ENCODE measurements around the gene TBC1D22A. TPM values are rescaled to one million over a fixed set of nuclear protein-coding genes. Genes with fewer than 3 reads are reported as not detected.

The TBC1D22A gene
- total RNA-seq, 1 experiment from 2014 or later = 14.3 TPM

DNA sequence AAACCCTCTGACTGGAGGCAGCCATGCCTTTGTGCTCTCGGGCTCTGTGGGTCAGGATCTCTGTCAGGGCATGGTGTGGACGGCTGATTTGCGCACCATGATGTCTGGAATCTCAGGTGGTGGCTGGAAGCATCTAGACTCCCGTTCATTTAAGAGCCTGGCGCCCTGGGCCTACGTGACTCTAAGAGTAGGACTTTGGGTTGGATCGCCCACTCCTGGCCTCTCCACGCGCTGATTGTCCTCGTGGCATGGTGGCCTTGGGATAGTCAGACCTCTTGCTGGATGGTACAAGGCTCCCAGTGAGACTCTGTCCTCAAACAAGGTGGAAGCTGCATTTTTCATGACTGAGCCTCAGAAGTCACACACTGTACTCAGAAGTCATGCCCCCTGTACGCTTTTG lies 224.3 kb downstream of the TBC1D22A start:
- Histone ChIP-seq H3K9me3 (ENCODE audit: low read length) (no peaks in the 10 kb centered on the region), H3K4me3 (ENCODE audit: low read length) (no peak overlapping the region), H3K27ac (ENCODE audit: low read length) (no peak overlapping the region), H3K9ac (ENCODE audit: low read length) (no peak overlapping the region), H3K36me3 (ENCODE audit: low read depth, low read length) (no peaks in the 10 kb centered on the region), H3K27me3 (ENCODE audit: low read length) (no peaks in the 10 kb centered on the region), H4K20me1 (ENCODE audit: low read length) (no peaks in the 10 kb centered on the region), H3K79me2 (ENCODE audit: low read length) (no peaks in the 10 kb centered on the region), H3K9me2 (replicated peaks; ENCODE audit: low read length) (no peaks in the 10 kb centered on the region), H3K4me1 (ENCODE audit: insufficient read depth, low read length) (peaks cover 16% of the 10 kb centered on the region), H3F3A (ENCODE audit: low read length, unreplicated experiment) (no peaks in the 10 kb centered on the region), H2AFZ (ENCODE audit: low read length) (no peak overlapping the region), H3K4me2 (ENCODE audit: low read length) (no peak overlapping the region)
- TF ChIP-seq EZH2phosphoT487 (IDR thresholded peaks at IDR 0.05; ENCODE audit: borderline replicate concordance, low read length) (no peak), EZH2 (IDR thresholded peaks at IDR 0.05; ENCODE audit: low read length, unreplicated experiment) (no peak)
- TF ChIP-seq, protein P1, sequence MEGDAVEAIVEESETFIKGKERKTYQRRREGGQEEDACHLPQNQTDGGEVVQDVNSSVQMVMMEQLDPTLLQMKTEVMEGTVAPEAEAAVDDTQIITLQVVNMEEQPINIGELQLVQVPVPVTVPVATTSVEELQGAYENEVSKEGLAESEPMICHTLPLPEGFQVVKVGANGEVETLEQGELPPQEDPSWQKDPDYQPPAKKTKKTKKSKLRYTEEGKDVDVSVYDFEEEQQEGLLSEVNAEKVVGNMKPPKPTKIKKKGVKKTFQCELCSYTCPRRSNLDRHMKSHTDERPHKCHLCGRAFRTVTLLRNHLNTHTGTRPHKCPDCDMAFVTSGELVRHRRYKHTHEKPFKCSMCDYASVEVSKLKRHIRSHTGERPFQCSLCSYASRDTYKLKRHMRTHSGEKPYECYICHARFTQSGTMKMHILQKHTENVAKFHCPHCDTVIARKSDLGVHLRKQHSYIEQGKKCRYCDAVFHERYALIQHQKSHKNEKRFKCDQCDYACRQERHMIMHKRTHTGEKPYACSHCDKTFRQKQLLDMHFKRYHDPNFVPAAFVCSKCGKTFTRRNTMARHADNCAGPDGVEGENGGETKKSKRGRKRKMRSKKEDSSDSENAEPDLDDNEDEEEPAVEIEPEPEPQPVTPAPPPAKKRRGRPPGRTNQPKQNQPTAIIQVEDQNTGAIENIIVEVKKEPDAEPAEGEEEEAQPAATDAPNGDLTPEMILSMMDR (conservative IDR thresholded peaks at IDR 0.05; ENCODE audit: low read depth, low read length) = no peak
- intact Hi-C loops (cut with micrococcal nuclease) = no loop called here
- DNase-seq (no peak), ATAC-seq (no peak)
- CTCF ChIA-PET = interaction anchor here (0.5 kb wide), 1 partner anchor 23 kb away, joined by 3 read pairs; no protein-coding TSS in a partner anchor
- POLR2A ChIA-PET (ENCODE audit: unreplicated experiment) = no interaction called here
- no TSS peak for BruUV-seq (replicated peaks)

DNA sequence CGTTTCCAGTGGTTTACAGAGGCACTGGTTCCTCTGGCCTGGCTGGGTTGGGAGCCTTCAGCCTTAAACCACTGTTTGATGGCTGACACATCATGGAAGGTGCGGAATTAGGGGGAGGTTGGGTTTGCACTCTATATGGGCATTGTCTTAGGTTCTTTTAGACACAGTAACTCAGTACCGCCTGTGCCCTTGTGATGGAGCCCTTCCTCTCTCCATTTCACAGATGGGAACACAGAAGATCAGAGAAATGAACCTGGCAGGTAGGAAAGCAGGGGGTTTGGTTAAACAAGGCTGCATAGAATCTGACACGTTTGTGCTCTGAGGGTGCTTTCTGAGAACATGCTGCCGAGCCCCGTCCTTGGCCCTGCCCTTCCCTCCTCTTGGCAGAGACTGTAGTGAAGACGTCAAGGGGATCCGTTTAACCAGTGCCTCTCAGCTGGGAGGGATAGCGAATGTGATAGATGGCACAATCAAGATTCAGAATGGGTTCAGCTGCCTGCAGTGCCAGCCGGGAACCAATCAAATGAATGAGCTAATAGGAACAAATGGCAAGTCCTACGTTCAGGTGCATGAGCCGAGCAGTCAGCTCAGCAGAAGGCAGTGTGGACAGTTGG lies 228.6 kb downstream of the TBC1D22A start:
- Histone ChIP-seq H3F3A (ENCODE audit: low read length, unreplicated experiment) (no peaks in the 10 kb centered on the region), H3K9ac (ENCODE audit: low read length) (no peak overlapping the region), H2AFZ (ENCODE audit: low read length) (no peak overlapping the region), H3K27ac (ENCODE audit: low read length) (no peak overlapping the region), H3K9me2 (replicated peaks; ENCODE audit: low read length) (no peaks in the 10 kb centered on the region), H3K27me3 (ENCODE audit: low read length) (no peaks in the 10 kb centered on the region), H3K9me3 (ENCODE audit: low read length) (no peaks in the 10 kb centered on the region), H4K20me1 (ENCODE audit: low read length) (no peaks in the 10 kb centered on the region), H3K4me1 (ENCODE audit: insufficient read depth, low read length) (no peaks in the 10 kb centered on the region), H3K4me3 (ENCODE audit: low read length) (no peak overlapping the region), H3K4me2 (ENCODE audit: low read length) (no peak overlapping the region), H3K79me2 (ENCODE audit: low read length) (no peaks in the 10 kb centered on the region), H3K36me3 (ENCODE audit: low read depth, low read length) (no peaks in the 10 kb centered on the region)
- intact Hi-C loops (cut with micrococcal nuclease) = no loop called here
- CTCF ChIA-PET = no interaction called here
- POLR2A ChIA-PET (ENCODE audit: unreplicated experiment) = no interaction called here
- BruUV-seq (replicated peaks) = no TSS peak
- ATAC-seq (no peak), DNase-seq (no peak)
- TF ChIP-seq, protein P1 (conservative IDR thresholded peaks at IDR 0.05; ENCODE audit: low read depth, low read length) = no peak
- TF ChIP-seq EZH2 (IDR thresholded peaks at IDR 0.05; ENCODE audit: low read length, unreplicated experiment) (no peak), EZH2phosphoT487 (IDR thresholded peaks at IDR 0.05; ENCODE audit: borderline replicate concordance, low read length) (no peak)

DNA sequence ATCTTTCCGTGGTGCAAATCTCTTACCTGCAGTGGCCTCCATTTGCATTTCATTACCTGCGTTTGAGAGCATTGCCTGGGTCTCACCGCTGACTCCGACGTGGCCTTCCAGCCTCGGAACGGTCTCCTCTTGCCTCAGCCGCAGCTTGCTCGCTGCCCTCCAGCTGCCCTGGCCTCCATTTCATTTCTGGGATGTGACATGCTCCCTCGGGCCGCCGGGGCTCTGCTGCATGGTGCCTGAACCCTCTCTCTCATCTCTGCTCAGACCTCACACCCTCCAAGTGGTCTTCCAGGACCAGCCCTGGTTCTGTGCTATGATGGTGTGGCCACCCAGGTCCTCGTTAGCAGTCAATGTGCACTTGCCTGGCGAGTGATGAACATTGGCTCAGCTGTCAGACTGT lies 229.2 kb downstream of the TBC1D22A start:
- no TSS peak for BruUV-seq (replicated peaks)
- no peaks in the 10 kb centered on the region for H4K20me1 ChIP-seq (ENCODE audit: low read length)
- TF ChIP-seq EZH2phosphoT487 (IDR thresholded peaks at IDR 0.05; ENCODE audit: borderline replicate concordance, low read length) (no peak), EZH2 (IDR thresholded peaks at IDR 0.05; ENCODE audit: low read length, unreplicated experiment) (no peak)
- TF ChIP-seq, protein P1 (conservative IDR thresholded peaks at IDR 0.05; ENCODE audit: low read depth, low read length) = no peak
- CTCF ChIA-PET = no interaction called here
- no peaks in the 10 kb centered on the region for H3K79me2 ChIP-seq (ENCODE audit: low read length)
- intact Hi-C loops (cut with micrococcal nuclease) = no loop called here
- H3K27me3 ChIP-seq (ENCODE audit: low read length) = no peaks in the 10 kb centered on the region
- H3K9ac ChIP-seq (ENCODE audit: low read length) = no peak overlapping the region
- no peak overlapping the region for H3K4me3 ChIP-seq (ENCODE audit: low read length)
- ATAC-seq (no peak), DNase-seq (no peak)
- no peaks in the 10 kb centered on the region for H3K9me3 ChIP-seq (ENCODE audit: low read length)
- no peak overlapping the region for H3K4me2 ChIP-seq (ENCODE audit: low read length)
- H3K4me1 ChIP-seq (ENCODE audit: insufficient read depth, low read length) = no peaks in the 10 kb centered on the region
- H3K9me2 ChIP-seq (replicated peaks; ENCODE audit: low read length) = no peaks in the 10 kb centered on the region
- no peak overlapping the region for H3K27ac ChIP-seq (ENCODE audit: low read length)
- no peaks in the 10 kb centered on the region for H3F3A ChIP-seq (ENCODE audit: low read length, unreplicated experiment)
- no peaks in the 10 kb centered on the region for H3K36me3 ChIP-seq (ENCODE audit: low read depth, low read length)
- POLR2A ChIA-PET (ENCODE audit: unreplicated experiment) = no interaction called here
- H2AFZ ChIP-seq (ENCODE audit: low read length) = no peak overlapping the region

All from PC-3 (cell line).